ENCODE results near the gene NCKAP1. TPM values are rescaled to one million over a fixed set of nuclear protein-coding genes. Genes with fewer than 3 reads are reported as not detected.

The NCKAP1 gene
- total and polyA plus RNA-seq, 10 of the 15 experiments (the other 5 are each of a cell fraction or from before 2014, with no cell fraction given): 0.11 to 1.5 (median 0.52) TPM

GRCh38 chr2:182901748-182902147 is 136.5 kb downstream of the NCKAP1 start:
- DNase-seq (ENCODE audit: low read depth, low spot score): no peak
- BruUV-seq (replicated peaks): no TSS peak
- H2AFZ ChIP-seq (ENCODE audit: control insufficient read depth, low read depth, low read length): no peak overlapping the region
- TF ChIP-seq ZNF687 (IDR thresholded peaks at IDR 0.05): no peak
- intact Hi-C loops (cut with micrococcal nuclease; ENCODE audit: unreplicated experiment) (no loop called here), in situ Hi-C loops (cut with MboI) (no loop called here)
- H3K4me2 ChIP-seq (ENCODE audit: control insufficient read depth, insufficient read depth): no peak overlapping the region
- H4K20me1 ChIP-seq (ENCODE audit: control insufficient read depth, insufficient read depth): no peaks in the 10 kb centered on the region
- ChIA-PET RAD21 (ENCODE audit: unreplicated experiment) (no interaction called here), SMC1A (ENCODE audit: uncharacterized antibody, unreplicated experiment) (no interaction called here), POLR2A (no interaction called here), CTCF (interaction anchor here (0.6 kb wide), 2 partner anchors 77 to 1276 kb away, joined by 3 read pairs; no protein-coding TSS in a partner anchor)
- H3K4me3 ChIP-seq: no peak overlapping the region
- 82% methylated on average over 6 of the region's 6 CpGs for WGBS (ENCODE audit: insufficient coverage, insufficient replicate concordance, low lambda C conversion rate, missing lambda C conversion rate)
- no peak for ATAC-seq
- FAIRE-seq: no peak
- no peak overlapping the region for H3K9ac ChIP-seq (ENCODE audit: control insufficient read depth, insufficient read depth, low read length)
- no peaks in the 10 kb centered on the region for H3K36me3 ChIP-seq (ENCODE audit: control insufficient read depth in 2 of 2, insufficient read depth in 2 of 2, low read length in 1 of 2)
- no peak overlapping the region for H3K27ac ChIP-seq (ENCODE audit: control insufficient read depth, insufficient read depth)
- no peaks in the 10 kb centered on the region for H3K4me1 ChIP-seq (ENCODE audit: control insufficient read depth, insufficient read depth, low read length)
- no peaks in the 10 kb centered on the region for H3K79me2 ChIP-seq (ENCODE audit: control insufficient read depth, insufficient read depth, low read length)
- H3K9me3 ChIP-seq (replicated peaks; ENCODE audit: control insufficient read depth, insufficient read depth, low read length): no peaks in the 10 kb centered on the region
- H3K27me3 ChIP-seq (replicated peaks in 1 of 2; ENCODE audit: control insufficient read depth in 2 of 2, insufficient read depth in 2 of 2, low read length in 1 of 2): no peaks in the 10 kb centered on the region

- H3K9ac ChIP-seq (ENCODE audit: control insufficient read depth, insufficient read depth, low read length): no peak overlapping the region
- no peaks in the 10 kb centered on the region for H4K20me1 ChIP-seq (ENCODE audit: control insufficient read depth, insufficient read depth)
- no peaks in the 10 kb centered on the region for H3K27me3 ChIP-seq (replicated peaks in 1 of 2; ENCODE audit: control insufficient read depth in 2 of 2, insufficient read depth in 2 of 2, low read length in 1 of 2)
- no peaks in the 10 kb centered on the region for H3K36me3 ChIP-seq (ENCODE audit: control insufficient read depth in 2 of 2, insufficient read depth in 2 of 2, low read length in 1 of 2)
- no peak overlapping the region for H3K4me2 ChIP-seq (ENCODE audit: control insufficient read depth, insufficient read depth)
- ChIA-PET SMC1A (ENCODE audit: uncharacterized antibody, unreplicated experiment) (no interaction called here), RAD21 (ENCODE audit: unreplicated experiment) (no interaction called here), CTCF (interaction anchor here (0.6 to 1.2 kb wide), 2 partner anchors 14 to 55 kb away, joined by 3 to 4 read pairs; no protein-coding TSS in a partner anchor), POLR2A (interaction anchor here (0.7 kb wide), 1 partner anchor 194 kb away, joined by 3 read pairs; no protein-coding TSS in a partner anchor)
- BruUV-seq (replicated peaks): no TSS peak
- H3K79me2 ChIP-seq (ENCODE audit: control insufficient read depth, insufficient read depth, low read length): no peaks in the 10 kb centered on the region
- intact Hi-C loops (cut with micrococcal nuclease; ENCODE audit: unreplicated experiment): no loop called here
- no peaks in the 10 kb centered on the region for H3K4me1 ChIP-seq (ENCODE audit: control insufficient read depth, insufficient read depth, low read length)
- WGBS (ENCODE audit: insufficient coverage, insufficient replicate concordance, low lambda C conversion rate, missing lambda C conversion rate): 0% methylated on average over 1 of the region's 1 CpG
- no peak for ATAC-seq
- DNase-seq (ENCODE audit: low read depth, low spot score): no peak
- FAIRE-seq: no peak
- in situ Hi-C loops (cut with MboI): no loop called here
- no peak overlapping the region for H3K27ac ChIP-seq (ENCODE audit: control insufficient read depth, insufficient read depth)
- no peak overlapping the region for H2AFZ ChIP-seq (ENCODE audit: control insufficient read depth, low read depth, low read length)
- H3K9me3 ChIP-seq (replicated peaks; ENCODE audit: control insufficient read depth, insufficient read depth, low read length): no peaks in the 10 kb centered on the region
- no peak overlapping the region for H3K4me3 ChIP-seq
- no peak for TF ChIP-seq SKIL (IDR thresholded peaks at IDR 0.05; ENCODE audit: low read depth, poor library complexity, severe bottlenecking)
- no peak for TF ChIP-seq CUX1 (IDR thresholded peaks at IDR 0.05; ENCODE audit: insufficient replicate concordance, low read depth, low read length)
- TF ChIP-seq MYC (IDR thresholded peaks at IDR 0.05; ENCODE audit: insufficient read depth, insufficient read length, insufficient replicate concordance, low read length, severe bottlenecking): no peak
Observed at GRCh38 chr2:182898718-182899117, 139.5 kb downstream of the NCKAP1 start.
